ENCODE results near the gene S100PBP. TPM values are rescaled to one million over a fixed set of nuclear protein-coding genes. Genes with fewer than 3 reads are reported as not detected.

Gene S100PBP
- total RNA-seq, 3 donors from 2014 or later = 25.0 to 49.0 (median 29.5) TPM

DNA sequence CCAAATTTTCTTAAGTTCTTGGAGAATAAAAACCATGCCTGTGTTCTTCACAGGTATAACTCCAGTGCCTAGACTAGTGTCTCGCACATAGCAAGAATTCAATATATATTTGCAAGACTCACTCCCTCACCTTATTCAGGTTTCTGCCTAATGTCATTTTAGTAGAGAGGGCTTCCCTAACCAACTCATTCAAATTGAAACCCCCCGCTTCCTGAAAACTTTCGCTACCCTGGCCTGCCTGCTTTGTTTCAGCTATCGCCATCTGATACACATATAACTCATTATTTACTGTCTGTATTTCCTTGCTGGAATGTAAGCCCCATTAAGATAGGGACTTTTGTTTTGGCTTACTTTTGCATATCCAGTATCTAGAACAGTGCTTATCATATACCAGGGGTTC lies 8.9 kb upstream of the S100PBP start:
- no peaks in the 10 kb centered on the region for H3K9me3 ChIP-seq
- no peak overlapping the region for H3K4me3 ChIP-seq
- TF ChIP-seq, protein P1, sequence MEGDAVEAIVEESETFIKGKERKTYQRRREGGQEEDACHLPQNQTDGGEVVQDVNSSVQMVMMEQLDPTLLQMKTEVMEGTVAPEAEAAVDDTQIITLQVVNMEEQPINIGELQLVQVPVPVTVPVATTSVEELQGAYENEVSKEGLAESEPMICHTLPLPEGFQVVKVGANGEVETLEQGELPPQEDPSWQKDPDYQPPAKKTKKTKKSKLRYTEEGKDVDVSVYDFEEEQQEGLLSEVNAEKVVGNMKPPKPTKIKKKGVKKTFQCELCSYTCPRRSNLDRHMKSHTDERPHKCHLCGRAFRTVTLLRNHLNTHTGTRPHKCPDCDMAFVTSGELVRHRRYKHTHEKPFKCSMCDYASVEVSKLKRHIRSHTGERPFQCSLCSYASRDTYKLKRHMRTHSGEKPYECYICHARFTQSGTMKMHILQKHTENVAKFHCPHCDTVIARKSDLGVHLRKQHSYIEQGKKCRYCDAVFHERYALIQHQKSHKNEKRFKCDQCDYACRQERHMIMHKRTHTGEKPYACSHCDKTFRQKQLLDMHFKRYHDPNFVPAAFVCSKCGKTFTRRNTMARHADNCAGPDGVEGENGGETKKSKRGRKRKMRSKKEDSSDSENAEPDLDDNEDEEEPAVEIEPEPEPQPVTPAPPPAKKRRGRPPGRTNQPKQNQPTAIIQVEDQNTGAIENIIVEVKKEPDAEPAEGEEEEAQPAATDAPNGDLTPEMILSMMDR (IDR thresholded peaks at IDR 0.05) = no peak
- TF ChIP-seq POLR2AphosphoS5 (IDR thresholded peaks at IDR 0.05) (no peak), POLR2A (IDR thresholded peaks at IDR 0.05) (no peak)
- no peak for DNase-seq (ENCODE audit: low spot score in 2 of 2)
- H3K27me3 ChIP-seq = no peaks in the 10 kb centered on the region
- H3K27ac ChIP-seq = no peak overlapping the region
- H3K4me1 ChIP-seq = no peaks in the 10 kb centered on the region
- H3K36me3 ChIP-seq = no peaks in the 10 kb centered on the region
- intact Hi-C loops (cut with DNase I; ENCODE audit: low total_unique reads) = no loop called here

DNA sequence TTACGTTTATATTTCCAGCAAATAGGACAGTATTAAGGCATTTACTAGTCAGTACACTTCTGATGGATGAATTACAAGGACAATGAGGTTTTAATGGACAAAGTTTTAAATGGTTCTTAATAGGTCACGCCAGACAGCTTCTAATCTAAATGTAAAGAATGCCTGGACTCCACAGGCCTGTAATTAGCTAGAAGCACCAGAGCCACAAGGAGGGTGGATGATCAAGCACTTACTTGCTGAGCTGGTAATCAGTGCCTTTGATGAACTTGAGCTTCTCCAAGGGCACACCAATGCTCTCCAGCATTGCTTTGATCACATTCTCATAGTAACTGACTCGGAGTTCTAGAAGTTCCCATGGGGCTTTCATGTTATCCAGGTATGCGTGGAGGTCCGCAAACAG lies 7.1 kb upstream of the S100PBP start:
- no peak for DNase-seq (ENCODE audit: low spot score in 2 of 2)
- H3K9me3 ChIP-seq = no peaks in the 10 kb centered on the region
- no peaks in the 10 kb centered on the region for H3K27me3 ChIP-seq
- H3K4me1 ChIP-seq = no peaks in the 10 kb centered on the region
- H3K27ac ChIP-seq = no peak overlapping the region
- no peaks in the 10 kb centered on the region for H3K36me3 ChIP-seq
- intact Hi-C loops (cut with DNase I; ENCODE audit: low total_unique reads) = no loop called here
- no peak overlapping the region for H3K4me3 ChIP-seq
- TF ChIP-seq, protein P1 (IDR thresholded peaks at IDR 0.05) = no peak
- TF ChIP-seq POLR2A (IDR thresholded peaks at IDR 0.05) (no peak), POLR2AphosphoS5 (IDR thresholded peaks at IDR 0.05) (no peak)

DNA sequence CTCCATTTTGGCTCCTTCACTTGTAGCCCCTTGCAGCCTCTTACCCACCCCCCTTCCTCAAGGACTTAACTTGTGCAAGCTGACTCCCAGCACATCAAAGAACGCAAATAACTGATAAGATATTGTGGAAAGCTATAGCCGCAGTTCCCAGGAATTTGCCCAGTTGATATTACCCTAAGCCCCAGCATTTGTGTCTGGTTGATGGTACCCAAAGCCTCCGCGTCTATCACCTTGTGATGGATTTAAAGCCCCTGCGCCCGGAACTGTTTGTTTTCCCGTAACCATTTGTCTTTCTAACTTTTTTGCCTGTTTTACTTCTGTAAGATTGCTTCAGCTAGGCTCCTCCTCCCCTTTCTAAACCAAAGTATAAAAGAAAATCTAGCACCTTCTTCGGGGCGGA lies 6.2 kb upstream of the S100PBP start:
- Histone ChIP-seq H3K4me1 (no peaks in the 10 kb centered on the region), H3K9me3 (no peaks in the 10 kb centered on the region), H3K27ac (no peak overlapping the region), H3K27me3 (no peaks in the 10 kb centered on the region), H3K36me3 (no peaks in the 10 kb centered on the region), H3K4me3 (no peak overlapping the region)
- intact Hi-C loops (cut with DNase I; ENCODE audit: low total_unique reads) = no loop called here
- no peak for TF ChIP-seq POLR2AphosphoS5 (IDR thresholded peaks at IDR 0.05)
- TF ChIP-seq, protein P1 (IDR thresholded peaks at IDR 0.05) = no peak
- no peak for TF ChIP-seq POLR2A (IDR thresholded peaks at IDR 0.05)
- no peak for DNase-seq (ENCODE audit: low spot score in 2 of 2)

DNA sequence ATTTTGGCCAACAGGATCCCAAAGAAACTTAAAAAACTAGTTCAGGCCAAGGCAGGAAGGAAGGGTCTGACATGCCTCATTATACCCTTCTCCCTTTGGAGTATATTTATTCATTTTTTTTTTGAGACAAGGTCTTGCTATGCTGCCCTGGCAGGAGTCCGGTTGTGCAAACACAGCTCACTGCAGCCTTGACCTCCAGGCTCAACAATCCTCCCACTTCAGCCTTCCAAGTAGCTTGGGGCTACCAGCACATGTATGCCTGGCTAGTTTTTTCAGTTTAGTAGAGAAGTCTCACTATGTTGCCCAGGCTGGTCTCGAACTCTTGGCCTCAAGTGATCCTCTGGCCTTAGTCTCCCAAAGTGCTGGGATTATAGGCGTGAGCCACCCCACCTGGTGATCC lies 5.5 kb upstream of the S100PBP start:
- no peaks in the 10 kb centered on the region for H3K36me3 ChIP-seq
- no peaks in the 10 kb centered on the region for H3K9me3 ChIP-seq
- DNase-seq (ENCODE audit: low spot score in 2 of 2) = no peak
- H3K4me1 ChIP-seq = no peaks in the 10 kb centered on the region
- no peak overlapping the region for H3K27ac ChIP-seq
- no peaks in the 10 kb centered on the region for H3K27me3 ChIP-seq
- TF ChIP-seq POLR2A (IDR thresholded peaks at IDR 0.05) = no peak
- TF ChIP-seq, protein P1 (IDR thresholded peaks at IDR 0.05) = no peak
- TF ChIP-seq POLR2AphosphoS5 (IDR thresholded peaks at IDR 0.05) = no peak
- intact Hi-C loops (cut with DNase I; ENCODE audit: low total_unique reads) = no loop called here
- H3K4me3 ChIP-seq = no peak overlapping the region

DNA sequence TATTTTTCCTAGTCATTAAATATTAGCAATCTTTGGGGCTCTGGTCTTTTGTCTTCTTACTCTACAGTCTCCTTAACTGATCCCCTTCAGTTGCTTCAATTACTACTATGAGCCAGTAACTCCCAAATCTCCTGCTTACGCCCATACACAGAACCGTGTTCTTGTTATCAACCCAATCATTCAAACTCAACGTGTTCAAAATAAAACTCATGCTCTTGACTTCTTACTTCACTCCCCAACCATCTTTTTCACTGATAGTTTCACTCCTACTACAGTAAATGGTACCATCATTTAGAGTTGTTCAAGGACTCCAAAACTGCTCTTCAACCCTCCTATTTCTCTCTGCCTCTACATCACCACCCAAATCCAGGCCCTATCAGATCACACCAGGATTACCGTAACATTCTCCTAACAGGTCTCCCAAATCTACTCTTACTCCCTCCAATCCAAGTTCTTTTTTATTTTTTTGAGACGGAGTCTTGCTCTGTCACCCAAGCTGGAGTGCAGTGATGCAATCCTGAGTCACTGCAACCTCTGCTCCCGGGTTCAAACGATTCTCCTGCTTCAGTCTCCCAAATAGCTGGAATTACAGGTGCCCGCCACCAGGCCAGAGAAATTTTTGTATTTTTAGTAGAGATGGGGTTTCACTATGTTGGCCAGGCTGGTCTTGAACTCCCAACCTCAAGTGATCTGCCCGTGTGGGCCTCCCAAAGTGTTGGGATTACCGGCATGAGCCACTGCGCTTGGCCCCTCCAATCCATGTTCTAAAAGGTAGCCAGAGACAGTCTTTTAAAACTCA lies 3.3 kb upstream of the S100PBP start:
- Histone ChIP-seq H3K27ac (no peak overlapping the region), H3K27me3 (no peaks in the 10 kb centered on the region), H3K36me3 (no peaks in the 10 kb centered on the region), H3K4me1 (peaks cover 0 to 8% of the 10 kb centered on the region in 2 donors), H3K4me3 (no peak overlapping the region), H3K9me3 (no peaks in the 10 kb centered on the region)
- DNase-seq (ENCODE audit: low spot score in 2 of 2) = no peak
- intact Hi-C loops (cut with DNase I; ENCODE audit: low total_unique reads) = no loop called here
- TF ChIP-seq POLR2AphosphoS5 (IDR thresholded peaks at IDR 0.05) (no peak), POLR2A (IDR thresholded peaks at IDR 0.05) (no peak)
- TF ChIP-seq, protein P1 (IDR thresholded peaks at IDR 0.05) = no peak

Measured in breast epithelium (tissue), 4 donors.